Measurements from ENCODE around the gene RHCE. TPM values are rescaled to one million over a fixed set of nuclear protein-coding genes. Genes with fewer than 3 reads are reported as not detected.
"Not testable (repeated sequence)": the region's sequence is repeated elsewhere in the genome, so short reads cannot be mapped to it uniquely, and the experiment has no call there.

RHCE gene
- total RNA-seq, 2 experiments from 2014 or later: 0.63 TPM; not detected in 1

GRCh38 chr1:25336922-25337354 is 83.7 kb downstream of the RHCE start:
- CTCF ChIA-PET (ENCODE audit: unreplicated experiment); H3K9me3 ChIP-seq (ENCODE audit: low read length); H3K9me2 ChIP-seq (ENCODE audit: insufficient read depth, low read length); H3K36me3 ChIP-seq (ENCODE audit: insufficient read depth, low read length); POLR2A ChIA-PET; H4K20me1 ChIP-seq (ENCODE audit: insufficient read depth, low read length): not testable (repeated sequence)
- peaks cover 38% of the 10 kb centered on the region for H3K79me2 ChIP-seq (ENCODE audit: insufficient read depth, low read depth, low read length)
- peak overlapping the region; percentile 83 for H3K4me3 ChIP-seq (ENCODE audit: low read depth, low read length, poor library complexity, severe bottlenecking)
- peak; percentile 32; the same call in 1 of the 2 replicates for TF ChIP-seq CTCF (conservative IDR thresholded peaks at IDR 0.05; ENCODE audit: low read length)
- peak; percentile 49 for DNase-seq (ENCODE audit: low spot score)
- peak overlapping the region; percentile 15 for H3K27ac ChIP-seq (ENCODE audit: low read depth, low read length, poor library complexity, severe bottlenecking)
- peak overlapping the region; percentile 17; the same call in 1 of the 2 replicates for H2AFZ ChIP-seq (ENCODE audit: low read length)
- H3K4me2 ChIP-seq (ENCODE audit: low read length): peak overlapping the region; percentile 97
- TSS peak; percentile 75 for BruUV-seq (replicated peaks)
- intact Hi-C loops (cut with micrococcal nuclease; ENCODE audit: unreplicated experiment): loop anchor here (5.0 kb wide), 1 partner anchor 90 kb away; the partner anchor contains the start of gene RSRP1
- peaks cover 19% of the 10 kb centered on the region for H3K4me1 ChIP-seq (ENCODE audit: insufficient read depth, low read length, poor library complexity, severe bottlenecking)

- H2AFZ ChIP-seq (ENCODE audit: low read length); H4K20me1 ChIP-seq (ENCODE audit: insufficient read depth, low read length); H3K4me1 ChIP-seq (ENCODE audit: insufficient read depth, low read length, poor library complexity, severe bottlenecking); DNase-seq (ENCODE audit: low spot score); H3K27ac ChIP-seq (ENCODE audit: low read depth, low read length, poor library complexity, severe bottlenecking); H3K9me3 ChIP-seq (ENCODE audit: low read length); intact Hi-C loops (cut with micrococcal nuclease; ENCODE audit: unreplicated experiment); CTCF ChIA-PET (ENCODE audit: unreplicated experiment); H3K36me3 ChIP-seq (ENCODE audit: insufficient read depth, low read length); BruUV-seq (replicated peaks); H3K4me3 ChIP-seq (ENCODE audit: low read depth, low read length, poor library complexity, severe bottlenecking); H3K9me2 ChIP-seq (ENCODE audit: insufficient read depth, low read length); H3K79me2 ChIP-seq (ENCODE audit: insufficient read depth, low read depth, low read length); H3K4me2 ChIP-seq (ENCODE audit: low read length); POLR2A ChIA-PET: not testable (repeated sequence)
Measured at GRCh38 chr1:25329950-25330349, 90.7 kb downstream of the RHCE start.

- POLR2A ChIA-PET; H3K27ac ChIP-seq (ENCODE audit: low read depth, low read length, poor library complexity, severe bottlenecking); H3K4me2 ChIP-seq (ENCODE audit: low read length); H3K4me1 ChIP-seq (ENCODE audit: insufficient read depth, low read length, poor library complexity, severe bottlenecking); H4K20me1 ChIP-seq (ENCODE audit: insufficient read depth, low read length); H2AFZ ChIP-seq (ENCODE audit: low read length); BruUV-seq (replicated peaks); H3K36me3 ChIP-seq (ENCODE audit: insufficient read depth, low read length); H3K79me2 ChIP-seq (ENCODE audit: insufficient read depth, low read depth, low read length); H3K4me3 ChIP-seq (ENCODE audit: low read depth, low read length, poor library complexity, severe bottlenecking); H3K9me3 ChIP-seq (ENCODE audit: low read length); DNase-seq (ENCODE audit: low spot score); intact Hi-C loops (cut with micrococcal nuclease; ENCODE audit: unreplicated experiment); CTCF ChIA-PET (ENCODE audit: unreplicated experiment); H3K9me2 ChIP-seq (ENCODE audit: insufficient read depth, low read length): not testable (repeated sequence)
Measured at GRCh38 chr1:25329336-25329735, 91.3 kb downstream of the RHCE start.

GRCh38 chr1:25328791-25329185 is 91.8 kb downstream of the RHCE start:
- DNase-seq (ENCODE audit: low spot score); H3K36me3 ChIP-seq (ENCODE audit: insufficient read depth, low read length); H3K4me1 ChIP-seq (ENCODE audit: insufficient read depth, low read length, poor library complexity, severe bottlenecking); H2AFZ ChIP-seq (ENCODE audit: low read length); H3K9me2 ChIP-seq (ENCODE audit: insufficient read depth, low read length); H3K4me2 ChIP-seq (ENCODE audit: low read length); intact Hi-C loops (cut with micrococcal nuclease; ENCODE audit: unreplicated experiment); H3K4me3 ChIP-seq (ENCODE audit: low read depth, low read length, poor library complexity, severe bottlenecking); H3K27ac ChIP-seq (ENCODE audit: low read depth, low read length, poor library complexity, severe bottlenecking); H4K20me1 ChIP-seq (ENCODE audit: insufficient read depth, low read length); H3K9me3 ChIP-seq (ENCODE audit: low read length); POLR2A ChIA-PET; BruUV-seq (replicated peaks); CTCF ChIA-PET (ENCODE audit: unreplicated experiment); H3K79me2 ChIP-seq (ENCODE audit: insufficient read depth, low read depth, low read length): not testable (repeated sequence)

DNA sequence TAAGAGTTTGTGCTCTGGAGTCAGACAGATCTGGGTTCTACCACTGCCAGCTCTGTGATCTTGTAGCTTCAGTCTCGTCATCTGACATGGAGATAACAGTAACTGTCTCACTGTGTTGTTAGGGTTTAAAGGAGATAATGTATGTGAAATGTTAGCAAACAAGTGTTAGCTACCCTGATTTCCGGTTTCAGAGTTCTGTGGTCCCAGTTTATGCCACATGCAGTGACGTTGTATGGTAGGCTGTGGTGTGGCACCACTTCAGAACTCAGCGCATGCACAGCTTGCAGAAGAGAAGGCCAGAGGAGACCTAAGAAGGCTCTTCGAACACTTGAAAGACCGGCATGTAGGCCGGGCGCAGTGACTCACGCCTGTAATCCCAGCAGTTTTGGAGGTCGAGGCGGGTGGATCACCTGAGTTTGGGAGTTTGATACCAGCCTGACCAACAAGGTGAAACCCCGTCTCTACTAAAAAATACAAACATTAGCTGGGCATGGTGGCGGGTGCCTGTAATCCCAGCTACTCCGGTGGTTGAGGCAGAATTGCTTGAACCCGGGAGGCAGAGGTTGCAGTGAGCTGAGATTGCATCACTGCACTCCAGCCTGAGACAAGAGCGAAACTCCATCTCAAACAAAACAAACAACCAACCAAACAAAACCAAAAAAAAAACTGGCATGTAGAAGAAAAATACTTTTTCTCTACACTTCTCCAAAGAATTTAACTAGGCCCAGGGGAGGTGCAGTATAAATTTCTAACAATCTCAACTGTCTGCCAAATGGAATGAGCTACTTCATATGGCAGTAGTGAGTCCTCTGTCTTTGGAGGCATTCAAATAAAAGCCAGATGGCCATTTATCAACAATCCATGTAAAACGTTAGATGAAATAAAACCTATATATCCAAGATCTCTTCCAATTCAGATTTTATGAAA is 92.5 kb downstream of the RHCE start:
- H4K20me1 ChIP-seq (ENCODE audit: insufficient read depth, low read length); H2AFZ ChIP-seq (ENCODE audit: low read length); POLR2A ChIA-PET; H3K79me2 ChIP-seq (ENCODE audit: insufficient read depth, low read depth, low read length); H3K36me3 ChIP-seq (ENCODE audit: insufficient read depth, low read length); H3K9me2 ChIP-seq (ENCODE audit: insufficient read depth, low read length); H3K4me3 ChIP-seq (ENCODE audit: low read depth, low read length, poor library complexity, severe bottlenecking); intact Hi-C loops (cut with micrococcal nuclease; ENCODE audit: unreplicated experiment); H3K9me3 ChIP-seq (ENCODE audit: low read length); H3K4me1 ChIP-seq (ENCODE audit: insufficient read depth, low read length, poor library complexity, severe bottlenecking); H3K27ac ChIP-seq (ENCODE audit: low read depth, low read length, poor library complexity, severe bottlenecking); CTCF ChIA-PET (ENCODE audit: unreplicated experiment); H3K4me2 ChIP-seq (ENCODE audit: low read length); DNase-seq (ENCODE audit: low spot score): not testable (repeated sequence)
- TSS peak; percentile 23 for BruUV-seq (replicated peaks)

- intact Hi-C loops (cut with micrococcal nuclease; ENCODE audit: unreplicated experiment); H3K4me1 ChIP-seq (ENCODE audit: insufficient read depth, low read length, poor library complexity, severe bottlenecking); POLR2A ChIA-PET; H3K36me3 ChIP-seq (ENCODE audit: insufficient read depth, low read length); BruUV-seq (replicated peaks); H4K20me1 ChIP-seq (ENCODE audit: insufficient read depth, low read length); CTCF ChIA-PET (ENCODE audit: unreplicated experiment); H3K9me2 ChIP-seq (ENCODE audit: insufficient read depth, low read length); H3K4me3 ChIP-seq (ENCODE audit: low read depth, low read length, poor library complexity, severe bottlenecking); H3K4me2 ChIP-seq (ENCODE audit: low read length); DNase-seq (ENCODE audit: low spot score); H3K9me3 ChIP-seq (ENCODE audit: low read length); H3K79me2 ChIP-seq (ENCODE audit: insufficient read depth, low read depth, low read length); H3K27ac ChIP-seq (ENCODE audit: low read depth, low read length, poor library complexity, severe bottlenecking); H2AFZ ChIP-seq (ENCODE audit: low read length): not testable (repeated sequence)
Measured at GRCh38 chr1:25324407-25324806, 96.2 kb downstream of the RHCE start.
